Stomach smooth muscle (tissue), 2 donors: ENCODE results near the gene FLRT3.

Source experiments
- H3K27ac ChIP-seq: one replicate; pipeline ENCODE4 v1.7.0; 2013; ENCODE audit warnings: mild to moderate bottlenecking, low read length, inconsistent platforms
- H3K27me3 ChIP-seq, 2 donors: one replicate each; pipeline ENCODE4 v1.7.0; 2013; ENCODE audit warnings: low read length in 2 of 2; ENCODE audit not compliant: insufficient read depth in 2 of 2, control insufficient read depth in 1 of 2
- H3K36me3 ChIP-seq, 2 donors: one replicate each; pipeline ENCODE4 v1.7.0; 2013; ENCODE audit warnings: low read length in 2 of 2; ENCODE audit not compliant: control insufficient read depth in 2 of 2, insufficient read depth in 2 of 2
- H3K4me1 ChIP-seq: one replicate; pipeline ENCODE4 v1.7.0; 2013; ENCODE audit warnings: low read length; ENCODE audit not compliant: control insufficient read depth, insufficient read depth
- H3K4me3 ChIP-seq, 2 donors: one replicate each; pipeline ENCODE4 v1.7.0; 2013; ENCODE audit warnings: low read length in 2 of 2
- H3K9ac ChIP-seq, 2 donors: one replicate each; pipeline ENCODE4 v1.7.0; 2013; ENCODE audit warnings: low read length in 2 of 2, mild to moderate bottlenecking in 1 of 2
- H3K9me3 ChIP-seq, 2 donors: one replicate each; pipeline ENCODE4 v1.7.0; 2013; ENCODE audit warnings: low read length in 2 of 2; ENCODE audit not compliant: control insufficient read depth in 2 of 2
- donor health status: healthy.
- donor health status: Pancreatic carcinoma.

Gene FLRT3

DNA sequence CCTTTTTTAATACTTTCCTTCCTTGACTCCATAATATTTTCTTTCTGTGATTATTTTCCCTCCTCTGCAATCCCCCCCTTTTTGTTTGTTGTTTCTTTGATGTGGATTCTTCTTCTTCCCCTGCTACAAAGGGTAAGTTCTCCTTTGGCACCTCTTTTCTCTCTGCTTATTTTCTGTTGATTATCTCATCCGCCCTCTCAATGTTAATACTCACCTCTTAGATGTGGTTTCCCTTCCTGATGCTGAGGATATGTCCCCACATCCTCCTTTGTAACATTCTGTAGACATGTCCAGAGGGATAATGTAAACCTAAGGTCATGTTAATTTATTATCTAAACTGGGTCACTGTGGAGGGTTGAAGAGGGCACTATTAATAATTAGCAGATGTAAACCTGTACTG lies 17.7 kb downstream of the FLRT3 start:
- Histone ChIP-seq H3K36me3 (peaks cover 0 to 3% of the 10 kb centered on the region in 2 donors), H3K9ac (no peak overlapping the region), H3K4me1 (no peaks in the 10 kb centered on the region)

DNA sequence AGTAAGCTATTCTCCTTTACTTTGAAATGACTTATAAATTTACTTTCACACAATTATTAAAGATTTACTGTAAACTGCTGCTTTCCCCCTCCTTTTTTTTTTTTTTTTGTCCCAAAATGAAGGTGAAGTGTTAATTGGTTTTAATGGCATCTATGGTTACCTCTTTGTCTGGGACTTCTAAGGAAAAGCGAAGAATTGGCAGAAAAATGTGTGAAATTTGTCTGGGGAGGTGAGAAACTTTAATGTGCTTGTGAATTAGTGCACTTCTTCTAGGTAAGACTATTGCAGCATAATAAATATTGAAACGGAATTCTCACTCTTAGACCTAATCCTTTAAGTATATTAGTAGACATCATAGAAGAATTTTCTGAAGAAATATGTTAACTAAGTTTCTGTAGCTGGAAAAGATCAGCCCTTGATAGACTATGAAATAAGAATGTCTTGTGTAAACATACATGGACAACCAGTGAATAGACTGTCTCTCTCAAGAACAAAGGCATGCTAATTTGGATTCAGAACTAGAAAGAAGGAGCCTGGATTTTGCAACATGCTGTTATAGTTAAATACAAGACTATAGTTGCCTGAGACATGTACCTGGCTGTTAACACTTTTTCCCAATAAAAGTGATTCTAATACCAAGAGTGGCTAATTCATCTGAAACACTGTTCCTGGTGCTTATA lies 23.9 kb downstream of the FLRT3 start:
- no peaks in the 10 kb centered on the region for H3K27me3 ChIP-seq
- no peaks in the 10 kb centered on the region for H3K9me3 ChIP-seq
- H3K4me1 ChIP-seq, result no peaks in the 10 kb centered on the region
- H3K9ac ChIP-seq, result no peak overlapping the region
- H3K27ac ChIP-seq, result no peak overlapping the region
- no peak overlapping the region for H3K4me3 ChIP-seq
- H3K36me3 ChIP-seq, result no peaks in the 10 kb centered on the region

More for the DNA sequence above, 17.7 kb downstream of the FLRT3 start:
- Histone ChIP-seq H3K27ac (no peak overlapping the region), H3K9me3 (no peaks in the 10 kb centered on the region), H3K4me3 (no peak overlapping the region), H3K27me3 (no peaks in the 10 kb centered on the region)

DNA sequence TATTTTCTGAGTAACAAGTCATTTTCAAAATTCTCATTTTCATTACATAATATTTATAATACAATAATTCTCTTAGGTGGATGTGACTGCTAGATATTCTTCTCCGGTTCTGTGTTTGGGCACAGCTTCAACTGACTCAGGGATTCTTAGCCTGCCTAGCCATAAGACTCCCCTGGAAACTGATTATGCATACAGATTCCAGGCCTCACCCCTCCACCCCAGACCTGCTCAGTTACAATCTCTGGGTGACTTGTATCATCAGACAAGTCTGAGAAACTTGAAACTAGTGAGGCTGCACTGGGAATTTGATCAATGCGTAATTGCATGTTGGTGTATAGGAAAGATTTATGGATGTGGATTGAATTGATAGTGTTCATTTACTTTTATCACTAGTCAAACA lies 25.4 kb downstream of the FLRT3 start:
- no peaks in the 10 kb centered on the region for H3K36me3 ChIP-seq
- no peak overlapping the region for H3K27ac ChIP-seq
- no peak overlapping the region for H3K9ac ChIP-seq
- H3K4me1 ChIP-seq, result no peaks in the 10 kb centered on the region
- no peak overlapping the region for H3K4me3 ChIP-seq
- no peaks in the 10 kb centered on the region for H3K27me3 ChIP-seq
- H3K9me3 ChIP-seq, result no peaks in the 10 kb centered on the region

DNA sequence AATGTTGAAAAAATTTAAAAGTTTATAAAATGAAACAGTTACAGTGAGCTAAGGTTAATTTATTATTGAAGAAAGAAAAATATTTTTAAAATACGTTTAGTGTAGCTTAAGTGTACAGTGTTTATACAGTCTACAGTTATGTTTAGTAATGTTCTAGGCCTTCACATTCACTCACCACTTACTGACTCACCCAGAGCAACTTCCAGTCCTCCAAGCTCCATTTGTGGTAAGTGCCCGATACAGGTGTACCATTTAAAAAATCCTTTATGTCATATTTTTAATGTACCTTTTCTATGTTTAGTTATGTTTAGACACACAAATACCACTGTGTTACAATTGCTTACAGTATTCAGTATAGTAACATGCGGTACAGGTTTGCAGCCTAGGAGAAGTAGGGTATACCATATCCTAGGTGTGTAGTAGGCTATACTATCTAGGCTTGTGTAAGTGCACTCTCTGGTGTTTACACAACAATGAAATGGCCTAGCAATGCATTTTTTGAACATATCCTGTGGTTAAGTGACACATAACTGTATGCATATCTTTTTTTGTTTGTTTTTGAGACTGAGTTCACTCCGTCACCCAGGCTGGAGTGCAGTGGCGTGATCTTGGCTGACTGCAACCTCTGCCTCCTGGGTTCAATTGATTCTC lies 26.3 kb downstream of the FLRT3 start:
- Histone ChIP-seq H3K27me3 (no peaks in the 10 kb centered on the region), H3K4me3 (no peak overlapping the region), H3K9me3 (no peaks in the 10 kb centered on the region), H3K9ac (no peak overlapping the region), H3K27ac (no peak overlapping the region), H3K36me3 (no peaks in the 10 kb centered on the region), H3K4me1 (no peaks in the 10 kb centered on the region)

DNA sequence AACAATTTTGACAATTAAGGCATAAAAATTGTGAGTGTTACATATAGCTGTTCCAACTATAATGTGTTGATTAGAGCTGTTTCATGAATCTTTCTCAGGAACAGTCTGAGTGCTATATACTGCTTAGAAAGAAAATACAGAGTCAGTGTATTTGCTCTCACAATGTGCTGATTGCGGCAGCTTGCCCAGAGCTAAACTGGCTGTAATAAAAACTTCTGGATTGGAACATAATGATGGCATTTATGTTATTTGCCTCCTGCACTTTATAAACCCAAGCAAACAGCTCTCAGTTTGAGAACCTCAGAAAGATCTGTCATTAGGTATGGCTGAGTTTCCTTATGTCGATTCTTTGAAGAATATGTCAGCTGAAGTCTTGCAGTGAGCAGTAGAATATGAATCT lies 29.5 kb downstream of the FLRT3 start:
- no peak overlapping the region for H3K4me3 ChIP-seq
- no peaks in the 10 kb centered on the region for H3K4me1 ChIP-seq
- no peaks in the 10 kb centered on the region for H3K27me3 ChIP-seq
- H3K9ac ChIP-seq, result no peak overlapping the region
- no peaks in the 10 kb centered on the region for H3K9me3 ChIP-seq
- no peak overlapping the region for H3K27ac ChIP-seq
- H3K36me3 ChIP-seq, result no peaks in the 10 kb centered on the region

DNA sequence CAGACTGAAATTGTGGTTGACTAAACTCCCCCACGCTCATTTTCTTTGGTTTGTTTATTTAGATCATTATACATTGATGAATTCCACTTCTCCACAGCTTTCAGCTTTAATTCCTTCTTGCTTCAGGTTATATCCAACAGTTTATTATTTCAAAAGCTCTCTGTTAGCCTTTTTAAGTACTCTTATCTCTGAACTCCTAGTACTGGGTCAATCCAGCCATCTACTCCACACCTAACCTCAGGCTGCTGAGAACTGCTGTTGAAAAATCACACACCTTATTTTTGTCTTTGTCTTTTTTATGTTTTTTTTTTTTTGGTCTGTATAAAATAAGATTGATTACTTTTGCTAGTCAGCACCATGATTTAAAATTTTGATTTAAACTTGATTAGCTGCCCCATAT lies 32.9 kb downstream of the FLRT3 start:
- Histone ChIP-seq H3K27ac (no peak overlapping the region), H3K4me1 (no peaks in the 10 kb centered on the region), H3K9ac (no peak overlapping the region), H3K4me3 (no peak overlapping the region), H3K36me3 (no peaks in the 10 kb centered on the region), H3K9me3 (no peaks in the 10 kb centered on the region), H3K27me3 (no peaks in the 10 kb centered on the region)

DNA sequence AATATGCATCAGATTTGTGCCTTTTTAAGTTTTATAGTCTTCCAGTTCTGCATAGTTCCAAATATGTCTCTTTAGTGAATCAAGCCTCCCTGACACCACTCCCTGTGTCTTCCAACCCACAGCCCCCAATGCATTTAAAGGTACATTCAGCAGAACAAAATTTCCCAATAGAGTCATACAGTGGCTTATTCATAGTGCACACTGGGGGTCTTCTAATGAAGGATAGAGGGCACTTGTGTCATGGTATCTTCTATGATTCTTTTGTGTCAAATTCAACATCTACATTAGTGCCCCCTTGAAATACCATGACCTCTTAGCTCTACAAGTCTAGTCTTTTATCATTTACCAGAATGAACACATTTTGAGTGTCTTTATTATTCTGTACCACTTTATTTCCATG lies 33.8 kb downstream of the FLRT3 start:
- Histone ChIP-seq H3K27ac (no peak overlapping the region), H3K4me3 (no peak overlapping the region), H3K36me3 (no peaks in the 10 kb centered on the region), H3K27me3 (no peaks in the 10 kb centered on the region), H3K9me3 (no peaks in the 10 kb centered on the region), H3K9ac (no peak overlapping the region), H3K4me1 (no peaks in the 10 kb centered on the region)

DNA sequence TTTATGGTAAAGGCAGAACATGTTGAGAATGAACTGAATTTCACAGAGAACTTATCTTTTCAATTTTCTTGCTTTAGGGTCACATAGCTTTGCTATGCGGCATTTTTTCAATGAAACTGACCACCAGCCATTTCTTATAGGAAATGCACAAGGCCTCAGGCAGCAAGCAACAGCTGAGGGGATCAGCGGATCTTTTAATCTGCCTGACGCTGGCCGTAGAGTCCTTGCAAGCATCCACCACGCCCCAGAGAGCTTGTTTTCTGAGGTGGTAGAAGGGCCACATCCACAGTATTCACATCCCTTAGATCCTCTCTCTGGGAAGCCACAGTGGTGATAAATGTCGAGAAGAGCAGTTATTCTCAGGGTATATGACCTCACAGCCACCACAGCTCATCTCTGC lies 34.3 kb downstream of the FLRT3 start:
- Histone ChIP-seq H3K27me3 (no peaks in the 10 kb centered on the region), H3K27ac (no peak overlapping the region), H3K4me1 (no peaks in the 10 kb centered on the region), H3K9ac (no peak overlapping the region), H3K4me3 (no peak overlapping the region), H3K36me3 (no peaks in the 10 kb centered on the region), H3K9me3 (no peaks in the 10 kb centered on the region)

DNA sequence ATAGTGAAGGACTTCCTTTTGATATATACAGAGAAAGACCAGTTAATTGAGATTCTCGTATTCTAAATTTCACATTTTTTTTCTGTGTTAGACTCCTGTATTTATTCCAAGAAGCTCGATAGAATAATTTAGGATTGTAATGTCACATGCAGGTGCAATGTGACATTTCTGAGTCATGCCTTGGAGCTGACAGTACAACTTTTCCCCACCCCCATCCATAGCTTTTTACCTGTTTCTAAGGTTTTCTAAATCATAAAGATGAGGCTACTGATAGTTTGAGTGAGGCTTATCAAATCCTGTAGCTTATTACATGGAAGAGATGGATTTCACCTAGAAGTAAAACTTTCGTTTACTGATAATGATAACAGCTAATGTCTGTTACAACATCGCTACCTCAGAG lies 37.6 kb downstream of the FLRT3 start:
- H3K4me3 ChIP-seq, result no peak overlapping the region
- H3K36me3 ChIP-seq, result no peaks in the 10 kb centered on the region
- H3K27me3 ChIP-seq, result no peaks in the 10 kb centered on the region
- H3K4me1 ChIP-seq, result no peaks in the 10 kb centered on the region
- no peak overlapping the region for H3K9ac ChIP-seq
- no peak overlapping the region for H3K27ac ChIP-seq
- no peaks in the 10 kb centered on the region for H3K9me3 ChIP-seq

DNA sequence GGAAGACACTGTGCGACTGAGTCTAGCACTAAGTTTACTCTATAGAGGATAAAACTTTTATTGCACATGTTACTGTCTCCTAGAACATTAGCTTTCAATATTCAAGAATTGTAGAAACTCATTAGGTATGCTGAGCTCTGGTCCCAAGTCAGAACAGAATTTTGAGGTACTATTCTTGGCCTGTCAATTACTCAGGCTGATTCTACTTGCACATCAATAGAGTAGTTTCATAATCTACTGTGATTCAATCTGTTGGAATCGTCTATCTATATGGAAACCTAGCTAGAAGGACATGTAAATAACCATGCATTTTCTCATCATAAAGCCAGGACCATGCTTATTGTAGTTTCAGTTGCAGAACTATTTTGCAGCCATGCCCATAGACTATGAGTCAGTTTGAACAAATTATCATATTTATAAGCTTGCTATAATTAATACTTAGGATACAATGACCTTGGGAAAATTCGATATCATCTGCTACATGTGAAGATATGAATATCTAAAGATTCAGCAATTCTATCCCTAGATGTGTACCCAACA lies 41.6 kb downstream of the FLRT3 start:
- H3K27me3 ChIP-seq, result no peaks in the 10 kb centered on the region
- H3K9me3 ChIP-seq, result no peaks in the 10 kb centered on the region
- H3K4me1 ChIP-seq, result no peaks in the 10 kb centered on the region
- no peak overlapping the region for H3K4me3 ChIP-seq
- no peak overlapping the region for H3K9ac ChIP-seq
- H3K27ac ChIP-seq, result no peak overlapping the region
- no peaks in the 10 kb centered on the region for H3K36me3 ChIP-seq

DNA sequence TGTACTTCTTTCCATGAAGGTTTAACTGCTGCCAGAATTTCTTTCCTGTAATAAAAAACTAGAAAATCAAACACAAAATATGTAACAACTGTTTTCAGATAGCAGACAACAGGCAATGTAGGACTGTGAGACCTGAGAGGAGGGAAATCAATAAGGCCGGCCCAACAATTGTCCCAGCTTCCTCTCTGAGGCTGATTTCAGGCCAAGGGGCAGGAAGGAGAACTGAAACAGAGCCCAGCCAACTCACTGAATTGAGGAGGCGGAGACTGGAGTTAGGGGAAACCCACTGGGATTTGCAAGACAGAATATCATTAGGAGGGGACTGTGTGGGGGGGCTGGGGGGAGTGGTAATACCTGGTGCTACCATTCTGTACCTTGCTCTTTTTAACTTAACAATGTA lies 42.2 kb downstream of the FLRT3 start:
- Histone ChIP-seq H3K9ac (no peak overlapping the region), H3K36me3 (no peaks in the 10 kb centered on the region), H3K4me3 (no peak overlapping the region), H3K27me3 (no peaks in the 10 kb centered on the region), H3K4me1 (no peaks in the 10 kb centered on the region), H3K9me3 (no peaks in the 10 kb centered on the region), H3K27ac (no peak overlapping the region)
